ENCODE data around the gene PLEKHJ1. TPM values are rescaled to one million over a fixed set of nuclear protein-coding genes. Genes with fewer than 3 reads are reported as not detected.

The PLEKHJ1 gene
- total and polyA plus RNA-seq, 11 donors: 44.6 to 89.7 (median 48.8) TPM

DNA sequence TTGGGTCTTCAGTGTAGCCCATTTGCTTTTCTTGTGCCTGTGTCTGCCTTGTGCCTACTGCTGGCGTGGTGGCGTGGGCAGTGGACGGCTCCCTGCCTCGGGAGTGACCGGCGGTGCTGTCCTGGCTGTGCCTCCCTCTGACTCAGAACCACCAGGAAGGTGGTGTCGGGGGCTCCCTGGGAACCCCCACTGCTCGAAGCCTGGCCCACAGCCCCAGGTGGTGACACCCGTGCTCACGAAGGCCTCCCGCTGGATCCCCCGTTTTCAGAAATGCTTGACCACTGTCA is 7.9 kb upstream of the PLEKHJ1 start:
- Histone ChIP-seq H3K4me3 (no peak overlapping the region), H3K27ac (no peak overlapping the region), H3K9me3 (no peaks in the 10 kb centered on the region), H3K27me3 (peaks cover 0 to under 1% (median 0%) of the 10 kb centered on the region in 9 donors), H3K36me3 (peaks cover 4 to 58% (median 48%) of the 10 kb centered on the region in 9 donors), H3K4me1 (peaks cover 6 to 56% (median 39%) of the 10 kb centered on the region in 12 donors)
- DNase-seq (no peak), ATAC-seq (no peak)
- WGBS, 4 donors: 91 to 96% (median 93%) methylated on average over 10 to 12 of the region's 12 CpGs
- TF ChIP-seq POLR2A (IDR thresholded peaks at IDR 0.05) (no peak), CTCF (IDR thresholded peaks at IDR 0.05) (no peak)
- intact Hi-C loops (cut with DNase I): no loop called here

DNA sequence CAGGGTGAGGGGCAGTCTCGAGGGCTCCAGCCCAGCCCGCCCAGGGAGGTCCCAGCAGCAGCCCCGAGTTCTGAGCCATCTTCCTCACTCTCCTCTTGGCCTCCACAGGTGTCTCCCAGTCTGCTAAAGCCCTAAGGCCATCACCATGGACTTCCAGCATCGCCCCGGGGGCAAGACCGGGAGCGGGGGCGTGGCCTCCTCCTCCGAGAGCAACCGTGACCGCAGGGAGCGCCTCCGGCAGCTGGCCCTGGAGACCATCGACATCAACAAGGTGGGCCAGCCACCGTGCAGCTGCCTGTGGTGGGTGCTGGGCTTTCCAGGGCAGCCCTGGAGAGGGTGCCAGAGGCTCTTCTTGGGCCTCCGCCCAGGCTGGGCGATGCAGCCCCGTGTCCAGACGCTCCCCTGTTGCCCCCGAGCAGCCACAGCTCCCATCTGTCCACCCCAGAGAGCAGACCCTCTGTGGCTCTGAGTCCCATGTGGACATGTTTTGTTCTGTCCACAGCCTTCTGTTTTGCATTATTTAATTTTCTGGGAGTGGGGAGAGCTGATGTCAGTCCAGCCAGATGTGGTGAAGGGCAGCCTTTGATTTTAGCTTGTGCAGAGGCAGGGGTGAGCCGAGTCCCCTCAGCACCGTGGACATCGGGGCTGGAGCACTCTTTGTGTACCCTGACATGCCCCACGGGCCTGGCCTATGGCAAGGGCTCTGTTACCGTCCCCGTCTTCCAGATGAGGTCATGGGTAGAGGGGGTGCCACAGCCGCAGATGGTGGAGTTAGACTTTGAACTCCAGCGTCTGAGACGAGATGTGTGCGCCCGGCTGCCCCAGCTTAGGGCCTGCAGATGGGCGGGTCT is 7.4 kb upstream of the PLEKHJ1 start:
- peaks cover 4 to 54% (median 48%) of the 10 kb centered on the region in 9 donors for H3K36me3 ChIP-seq
- TF ChIP-seq POLR2A (IDR thresholded peaks at IDR 0.05): no peak
- no peak for TF ChIP-seq CTCF (IDR thresholded peaks at IDR 0.05)
- H3K27me3 ChIP-seq: no peaks in the 10 kb centered on the region
- intact Hi-C loops (cut with DNase I): no loop called here
- no peak overlapping the region for H3K27ac ChIP-seq
- DNase-seq (no peak), ATAC-seq (no peak)
- peaks cover 6 to 62% (median 44%) of the 10 kb centered on the region in 12 donors for H3K4me1 ChIP-seq
- no peak overlapping the region for H3K4me3 ChIP-seq
- 81 to 84% (median 84%) methylated on average over 18 to 32 of the region's 32 CpGs for WGBS, 4 donors
- H3K9me3 ChIP-seq: no peaks in the 10 kb centered on the region

DNA sequence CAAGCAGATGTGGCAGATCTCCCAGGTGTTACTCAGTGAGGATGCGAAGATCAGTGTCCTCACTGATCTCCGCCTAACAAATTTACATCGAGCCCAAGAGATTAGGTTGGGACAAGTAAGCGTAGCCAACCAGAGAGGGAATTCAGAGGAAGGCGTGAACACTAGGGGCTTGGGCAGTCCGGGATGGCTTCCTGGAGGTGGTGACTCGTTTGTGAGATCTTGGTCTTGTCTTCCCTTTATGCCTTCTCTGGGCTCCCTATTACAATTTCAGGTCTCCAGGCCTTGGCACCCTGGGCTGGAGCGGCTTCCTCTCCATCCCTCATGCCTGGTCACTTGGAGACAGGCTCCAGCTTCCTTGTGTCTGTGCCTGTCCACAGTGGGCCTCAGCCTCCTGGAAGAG is 6.7 kb upstream of the PLEKHJ1 start:
- H3K4me3 ChIP-seq: no peak overlapping the region
- H3K27ac ChIP-seq: no peak overlapping the region
- intact Hi-C loops (cut with DNase I): no loop called here
- H3K36me3 ChIP-seq: peaks cover 4 to 54% (median 47%) of the 10 kb centered on the region in 9 donors
- peaks cover 10 to 68% (median 51%) of the 10 kb centered on the region in 12 donors for H3K4me1 ChIP-seq
- DNase-seq: no peak
- H3K27me3 ChIP-seq: no peaks in the 10 kb centered on the region
- 81 to 91% (median 89%) methylated on average over 8 of the region's 8 CpGs for WGBS, 4 donors
- TF ChIP-seq POLR2A (IDR thresholded peaks at IDR 0.05) (no peak), CTCF (IDR thresholded peaks at IDR 0.05) (no peak)
- H3K9me3 ChIP-seq: no peaks in the 10 kb centered on the region
- ATAC-seq: no peak

DNA sequence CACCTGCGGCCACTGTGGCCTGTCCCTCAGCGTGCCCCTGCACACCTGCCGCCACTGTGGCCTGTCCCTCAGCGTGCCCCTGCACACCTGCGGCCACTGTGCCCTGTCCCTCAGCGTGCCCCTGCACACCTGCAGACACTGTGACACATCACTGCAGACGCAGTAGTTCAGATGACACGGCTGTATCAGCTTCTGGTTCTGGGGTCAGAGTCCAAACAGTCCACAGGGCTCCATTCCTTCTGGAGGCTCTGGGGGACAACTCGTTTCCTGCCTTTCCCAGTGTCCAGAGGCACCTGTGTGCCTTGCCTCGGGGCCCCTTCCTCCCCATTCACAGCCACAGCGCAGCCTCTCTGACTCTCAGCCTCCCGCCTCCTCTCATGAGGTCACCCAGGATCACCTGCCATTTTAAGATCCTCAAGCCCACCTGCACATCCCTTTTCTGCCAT is 6.0 kb upstream of the PLEKHJ1 start:
- H3K36me3 ChIP-seq: peaks cover 4 to 48% (median 41%) of the 10 kb centered on the region in 9 donors
- H3K4me3 ChIP-seq: no peak overlapping the region
- H3K9me3 ChIP-seq: no peaks in the 10 kb centered on the region
- intact Hi-C loops (cut with DNase I): no loop called here
- no peak for TF ChIP-seq CTCF (IDR thresholded peaks at IDR 0.05)
- no peak for TF ChIP-seq POLR2A (IDR thresholded peaks at IDR 0.05)
- H3K27me3 ChIP-seq: no peaks in the 10 kb centered on the region
- ATAC-seq (no peak), DNase-seq (no peak)
- H3K4me1 ChIP-seq: peaks cover 14 to 71% (median 55%) of the 10 kb centered on the region in 12 donors
- 84 to 89% (median 86%) methylated on average over 9 to 12 of the region's 12 CpGs for WGBS, 4 donors
- no peak overlapping the region for H3K27ac ChIP-seq
